Body of pancreas (tissue), 4 donors: ENCODE results near the gene ENTR1.
A peak's percentile ranks its signal among the peaks of the same experiment; 100 is the strongest.

Experiments
- POLR2A ChIP-seq, 3 donors: fragments of 450-650 bp; IDR thresholded peaks; one replicate each; pipeline ENCODE4 v1.6.1; 2016; ENCODE audit warnings: antibody characterized with exemption in 3 of 3, mild to moderate bottlenecking in 2 of 3
- TF ChIP-seq, protein P1 (sequence below), 7 experiments: fragments of 450-650 bp in 4 of 7; fragments of 200-600 bp in 3 of 7; sonication (generic) in 3 of 7; IDR thresholded peaks; one replicate each; pipeline ENCODE4 v1.5.1; 2016 to 2019; ENCODE audit warnings: antibody characterized with exemption in 7 of 7

DNA sequence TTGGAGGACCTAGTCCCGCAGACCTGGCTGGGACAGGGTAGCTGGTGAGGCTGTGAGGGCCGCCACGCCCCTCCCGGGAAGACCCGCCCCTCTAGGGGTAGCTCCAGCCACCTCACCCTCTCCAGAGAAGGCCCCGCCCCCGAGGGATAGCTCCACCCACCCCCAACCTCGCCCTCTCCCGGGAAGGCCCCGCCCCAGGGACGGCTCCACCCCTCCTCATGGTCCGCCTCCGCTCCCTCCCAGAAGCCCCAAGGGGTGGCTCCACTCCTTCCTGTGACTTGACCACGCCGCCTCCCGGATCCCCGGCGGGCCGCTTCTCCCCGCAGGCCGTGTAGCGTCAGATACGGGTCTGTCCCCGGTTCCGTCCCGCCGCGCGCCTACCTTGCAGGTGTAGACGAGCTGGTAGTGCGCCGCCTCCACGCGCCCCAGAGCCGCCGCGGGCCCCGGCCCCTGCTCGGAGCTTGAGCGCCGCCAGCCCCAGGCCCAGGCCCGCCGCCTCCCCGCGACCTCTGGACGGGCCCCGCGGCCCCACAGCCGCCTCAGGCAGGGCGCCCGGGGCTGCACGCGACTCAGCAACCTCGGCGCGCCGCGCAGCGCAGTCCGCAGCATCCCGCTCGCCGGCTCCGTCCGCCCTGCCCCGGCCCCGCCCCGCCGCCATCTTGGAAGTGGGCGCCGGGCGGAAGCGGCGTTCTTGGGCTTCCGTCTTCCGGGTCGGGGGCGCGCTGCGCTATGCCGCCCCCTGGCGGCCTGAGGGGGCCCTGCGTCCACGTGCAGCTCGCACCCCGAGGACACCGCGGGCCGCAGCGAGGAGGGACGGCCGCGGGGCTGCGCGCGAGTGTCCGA is 47.1 kb downstream of the ENTR1 start, which contains the start of gene DNLZ:
- TF ChIP-seq, protein P1, sequence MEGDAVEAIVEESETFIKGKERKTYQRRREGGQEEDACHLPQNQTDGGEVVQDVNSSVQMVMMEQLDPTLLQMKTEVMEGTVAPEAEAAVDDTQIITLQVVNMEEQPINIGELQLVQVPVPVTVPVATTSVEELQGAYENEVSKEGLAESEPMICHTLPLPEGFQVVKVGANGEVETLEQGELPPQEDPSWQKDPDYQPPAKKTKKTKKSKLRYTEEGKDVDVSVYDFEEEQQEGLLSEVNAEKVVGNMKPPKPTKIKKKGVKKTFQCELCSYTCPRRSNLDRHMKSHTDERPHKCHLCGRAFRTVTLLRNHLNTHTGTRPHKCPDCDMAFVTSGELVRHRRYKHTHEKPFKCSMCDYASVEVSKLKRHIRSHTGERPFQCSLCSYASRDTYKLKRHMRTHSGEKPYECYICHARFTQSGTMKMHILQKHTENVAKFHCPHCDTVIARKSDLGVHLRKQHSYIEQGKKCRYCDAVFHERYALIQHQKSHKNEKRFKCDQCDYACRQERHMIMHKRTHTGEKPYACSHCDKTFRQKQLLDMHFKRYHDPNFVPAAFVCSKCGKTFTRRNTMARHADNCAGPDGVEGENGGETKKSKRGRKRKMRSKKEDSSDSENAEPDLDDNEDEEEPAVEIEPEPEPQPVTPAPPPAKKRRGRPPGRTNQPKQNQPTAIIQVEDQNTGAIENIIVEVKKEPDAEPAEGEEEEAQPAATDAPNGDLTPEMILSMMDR (IDR thresholded peaks at IDR 0.05): peak; percentile 90 to 100 (median 99)
- TF ChIP-seq POLR2A (IDR thresholded peaks at IDR 0.05): peak; percentile 85 to 92 (median 90)
